GM23338 (cell line): ENCODE measurements around the gene MRPS27. TPM values are rescaled to one million over a fixed set of nuclear protein-coding genes. Genes with fewer than 3 reads are reported as not detected.

Experiments
- ATAC-seq: fragments of 200-7000 bp; cut with Tn5 transposase; 3 replicates; pipeline ENCODE4 v1.9.1; 2020
- DNase-seq: peaks from one replicate; pipeline ENCODE4 v3.0.0-alpha.2; 2015; ENCODE audit warnings: low spot score
- H2AFZ ChIP-seq: fragments of 200-600 bp; sonication (generic); 2 replicates; pipeline ENCODE4 v1.8.0; 2016; ENCODE audit warnings: antibody characterized with exemption, mild to moderate bottlenecking, moderate library complexity
- H3F3A ChIP-seq: fragments of 200-600 bp; sonication (generic); replicated peaks from 2 replicates; pipeline ENCODE4 v1.8.0; 2017; ENCODE audit warnings: antibody characterized with exemption, mixed run types, low read depth
- H3K27ac ChIP-seq: fragments of 200-600 bp; sonication (generic); 2 replicates; pipeline ENCODE4 v1.6.1; 2016; ENCODE audit warnings: low read depth
- H3K27me3 ChIP-seq: fragments of 200-600 bp; sonication (generic); 2 replicates; pipeline ENCODE4 v1.8.0; 2016; ENCODE audit warnings: mild to moderate bottlenecking, mixed run types, moderate library complexity; ENCODE audit not compliant: insufficient read depth
- H3K36me3 ChIP-seq: fragments of 200-600 bp; sonication (generic); 2 replicates; pipeline ENCODE4 v1.8.0; 2016; ENCODE audit warnings: mild to moderate bottlenecking; ENCODE audit not compliant: insufficient read depth
- H3K4me1 ChIP-seq: fragments of 200-600 bp; sonication (generic); 2 replicates; pipeline ENCODE4 v1.8.0; 2016; ENCODE audit warnings: mild to moderate bottlenecking, moderate library complexity; ENCODE audit not compliant: insufficient read depth
- H3K4me2 ChIP-seq: fragments of 200-600 bp; sonication (generic); 2 replicates; pipeline ENCODE4 v1.7.1; 2017; ENCODE audit warnings: mixed run types
- H3K4me3 ChIP-seq: fragments of 200-600 bp; sonication (generic); 2 replicates; pipeline ENCODE4 v1.6.1; 2016; ENCODE audit warnings: mixed run types
- H3K79me2 ChIP-seq: fragments of 200-600 bp; sonication (generic); replicated peaks from 2 replicates; pipeline ENCODE4 v1.8.0; 2017; ENCODE audit warnings: mild to moderate bottlenecking; ENCODE audit not compliant: insufficient read depth
- H3K9me2 ChIP-seq: fragments of 200-600 bp; sonication (generic); 2 replicates; pipeline ENCODE4 v1.8.0; 2017; ENCODE audit not compliant: insufficient read depth
- H4K20me1 ChIP-seq: fragments of 200-600 bp; sonication (generic); replicated peaks from 2 replicates; pipeline ENCODE4 v1.8.0; 2017; ENCODE audit warnings: mild to moderate bottlenecking; ENCODE audit not compliant: insufficient read depth
- H3K27ac Mint-ChIP-seq: 2 replicates; pipeline ENCODE4 v1.8.0; 2020; ENCODE audit warnings: inconsistent platforms, mild to moderate bottlenecking, moderate library complexity, mixed read lengths
- H3K27me3 Mint-ChIP-seq: 3 replicates; pipeline ENCODE4 v1.8.0; 2022; ENCODE audit warnings: low read depth, mild to moderate bottlenecking, moderate library complexity, mixed read lengths, inconsistent platforms; ENCODE audit not compliant: insufficient read depth, poor library complexity
- H3K36me3 Mint-ChIP-seq: 3 replicates; pipeline ENCODE4 v1.8.0; 2021; ENCODE audit warnings: low read depth, mild to moderate bottlenecking, inconsistent platforms, moderate library complexity, mixed read lengths
- H3K4me1 Mint-ChIP-seq: 3 replicates; pipeline ENCODE4 v1.8.0; 2020; ENCODE audit warnings: mild to moderate bottlenecking, inconsistent platforms, mixed read lengths
- H3K4me3 Mint-ChIP-seq: 3 replicates; pipeline ENCODE4 v1.8.0; 2021; ENCODE audit warnings: moderate library complexity, mild to moderate bottlenecking, inconsistent platforms, mixed read lengths
- H3K9me3 Mint-ChIP-seq: 3 replicates; pipeline ENCODE4 v1.8.0; 2020; ENCODE audit warnings: moderate library complexity, mild to moderate bottlenecking, inconsistent platforms, mixed read lengths
- CTCF ChIP-seq, 2 experiments: fragments of 200-600 bp in 1 of 2; sonication (generic) in 1 of 2; conservative IDR thresholded peaks; 2 replicates each; pipeline versions ENCODE4 v1.5.1 to v1.6.1; 2016 to 2017; ENCODE audit warnings: antibody characterized with exemption in 2 of 2, low read depth in 2 of 2, mild to moderate bottlenecking in 2 of 2, moderate library complexity in 1 of 2
- JUNB ChIP-seq: IDR thresholded peaks from one replicate; pipeline ENCODE4 v1.6.1; 2016; ENCODE audit warnings: antibody characterized with exemption; ENCODE audit not compliant: unreplicated experiment
- POLR2AphosphoS5 ChIP-seq: IDR thresholded peaks from 2 replicates; pipeline ENCODE4 v1.6.1; 2016; ENCODE audit warnings: antibody characterized with exemption, low read depth
- polyA plus RNA-seq: library from polyadenylated mRNA; unstranded; fragments of >200 nt; fragmentation: Nextera tagmentation; extraction: Ambion mirVana; gene quantifications from 2 replicates; pipeline ENCODE4 v1.2.1, GENCODE V29; 2016
- total RNA-seq: library from RNA; depleted of rRNA; stranded (reverse); fragments of >200 nt; shearing (Covaris generic); gene quantifications from 2 replicates; pipeline ENCODE4 v1.2.3, GENCODE V29; 2014
- TF ChIP-seq, protein P1 (sequence below): fragments of 250-450 bp; sonication (Bioruptor Pico); IDR thresholded peaks from 2 replicates; pipeline ENCODE4 v1.5.0; 2020; ENCODE audit warnings: mild to moderate bottlenecking, moderate library complexity
- TF ChIP-seq, protein P2 (sequence below): IDR thresholded peaks from 2 replicates; pipeline ENCODE4 v1.6.1; 2016; ENCODE audit warnings: antibody characterized with exemption

The MRPS27 gene
- total and polyA plus RNA-seq, 2 experiments from 2014 or later: 53.2 to 141 TPM

- peaks cover 21% of the 10 kb centered on the region for H3K4me1 ChIP-seq
- ATAC-seq (no peak), DNase-seq (no peak)
- H3K27me3 ChIP-seq: no peaks in the 10 kb centered on the region
- H3K4me3 ChIP-seq: no peak overlapping the region
- peaks cover 3% of the 10 kb centered on the region; the same call in 1 of the 2 replicates for H3K9me2 ChIP-seq
- Mint-ChIP-seq H3K4me1 (peaks cover 23% of the 10 kb centered on the region), H3K36me3 (peaks cover 50% of the 10 kb centered on the region), H3K4me3 (no peak overlapping the region), H3K9me3 (no peaks in the 10 kb centered on the region), H3K27ac (no peak overlapping the region), H3K27me3 (peaks cover 18% of the 10 kb centered on the region)
- 0 out of 2 replicates have a peak, but pooled peaks cover 2% of the 10 kb centered on the region for H3F3A ChIP-seq
- no peak overlapping the region for H3K27ac ChIP-seq
- no peaks in the 10 kb centered on the region for H4K20me1 ChIP-seq
- H3K36me3 ChIP-seq: peaks cover 18% of the 10 kb centered on the region
- TF ChIP-seq JUNB (no peak), CTCF (conservative IDR thresholded peaks at IDR 0.05; ENCODE audit: low read depth in 2 of 2) (no peak), POLR2AphosphoS5 (no peak)
- TF ChIP-seq, protein P1, sequence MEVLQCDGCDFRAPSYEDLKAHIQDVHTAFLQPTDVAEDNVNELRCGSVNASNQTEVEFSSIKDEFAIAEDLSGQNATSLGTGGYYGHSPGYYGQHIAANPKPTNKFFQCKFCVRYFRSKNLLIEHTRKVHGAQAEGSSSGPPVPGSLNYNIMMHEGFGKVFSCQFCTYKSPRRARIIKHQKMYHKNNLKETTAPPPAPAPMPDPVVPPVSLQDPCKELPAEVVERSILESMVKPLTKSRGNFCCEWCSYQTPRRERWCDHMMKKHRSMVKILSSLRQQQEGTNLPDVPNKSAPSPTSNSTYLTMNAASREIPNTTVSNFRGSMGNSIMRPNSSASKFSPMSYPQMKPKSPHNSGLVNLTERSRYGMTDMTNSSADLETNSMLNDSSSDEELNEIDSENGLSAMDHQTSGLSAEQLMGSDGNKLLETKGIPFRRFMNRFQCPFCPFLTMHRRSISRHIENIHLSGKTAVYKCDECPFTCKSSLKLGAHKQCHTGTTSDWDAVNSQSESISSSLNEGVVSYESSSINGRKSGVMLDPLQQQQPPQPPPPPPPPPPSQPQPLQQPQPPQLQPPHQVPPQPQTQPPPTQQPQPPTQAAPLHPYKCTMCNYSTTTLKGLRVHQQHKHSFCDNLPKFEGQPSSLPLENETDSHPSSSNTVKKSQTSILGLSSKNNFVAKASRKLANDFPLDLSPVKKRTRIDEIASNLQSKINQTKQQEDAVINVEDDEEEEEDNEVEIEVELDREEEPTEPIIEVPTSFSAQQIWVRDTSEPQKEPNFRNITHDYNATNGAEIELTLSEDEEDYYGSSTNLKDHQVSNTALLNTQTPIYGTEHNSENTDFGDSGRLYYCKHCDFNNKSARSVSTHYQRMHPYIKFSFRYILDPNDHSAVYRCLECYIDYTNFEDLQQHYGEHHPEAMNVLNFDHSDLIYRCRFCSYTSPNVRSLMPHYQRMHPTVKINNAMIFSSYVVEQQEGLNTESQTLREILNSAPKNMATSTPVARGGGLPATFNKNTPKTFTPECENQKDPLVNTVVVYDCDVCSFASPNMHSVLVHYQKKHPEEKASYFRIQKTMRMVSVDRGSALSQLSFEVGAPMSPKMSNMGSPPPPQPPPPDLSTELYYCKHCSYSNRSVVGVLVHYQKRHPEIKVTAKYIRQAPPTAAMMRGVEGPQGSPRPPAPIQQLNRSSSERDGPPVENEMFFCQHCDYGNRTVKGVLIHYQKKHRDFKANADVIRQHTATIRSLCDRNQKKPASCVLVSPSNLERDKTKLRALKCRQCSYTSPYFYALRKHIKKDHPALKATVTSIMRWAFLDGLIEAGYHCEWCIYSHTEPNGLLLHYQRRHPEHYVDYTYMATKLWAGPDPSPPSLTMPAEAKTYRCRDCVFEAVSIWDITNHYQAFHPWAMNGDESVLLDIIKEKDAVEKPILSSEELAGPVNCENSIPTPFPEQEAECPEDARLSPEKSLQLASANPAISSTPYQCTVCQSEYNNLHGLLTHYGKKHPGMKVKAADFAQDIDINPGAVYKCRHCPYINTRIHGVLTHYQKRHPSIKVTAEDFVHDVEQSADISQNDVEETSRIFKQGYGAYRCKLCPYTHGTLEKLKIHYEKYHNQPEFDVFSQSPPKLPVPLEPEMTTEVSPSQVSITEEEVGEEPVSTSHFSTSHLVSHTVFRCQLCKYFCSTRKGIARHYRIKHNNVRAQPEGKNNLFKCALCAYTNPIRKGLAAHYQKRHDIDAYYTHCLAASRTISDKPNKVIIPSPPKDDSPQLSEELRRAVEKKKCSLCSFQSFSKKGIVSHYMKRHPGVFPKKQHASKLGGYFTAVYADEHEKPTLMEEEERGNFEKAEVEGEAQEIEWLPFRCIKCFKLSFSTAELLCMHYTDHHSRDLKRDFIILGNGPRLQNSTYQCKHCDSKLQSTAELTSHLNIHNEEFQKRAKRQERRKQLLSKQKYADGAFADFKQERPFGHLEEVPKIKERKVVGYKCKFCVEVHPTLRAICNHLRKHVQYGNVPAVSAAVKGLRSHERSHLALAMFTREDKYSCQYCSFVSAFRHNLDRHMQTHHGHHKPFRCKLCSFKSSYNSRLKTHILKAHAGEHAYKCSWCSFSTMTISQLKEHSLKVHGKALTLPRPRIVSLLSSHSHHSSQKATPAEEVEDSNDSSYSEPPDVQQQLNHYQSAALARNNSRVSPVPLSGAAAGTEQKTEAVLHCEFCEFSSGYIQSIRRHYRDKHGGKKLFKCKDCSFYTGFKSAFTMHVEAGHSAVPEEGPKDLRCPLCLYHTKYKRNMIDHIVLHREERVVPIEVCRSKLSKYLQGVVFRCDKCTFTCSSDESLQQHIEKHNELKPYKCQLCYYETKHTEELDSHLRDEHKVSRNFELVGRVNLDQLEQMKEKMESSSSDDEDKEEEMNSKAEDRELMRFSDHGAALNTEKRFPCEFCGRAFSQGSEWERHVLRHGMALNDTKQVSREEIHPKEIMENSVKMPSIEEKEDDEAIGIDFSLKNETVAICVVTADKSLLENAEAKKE (CRISPR knock-in tag): no peak
- TF ChIP-seq, protein P2, sequence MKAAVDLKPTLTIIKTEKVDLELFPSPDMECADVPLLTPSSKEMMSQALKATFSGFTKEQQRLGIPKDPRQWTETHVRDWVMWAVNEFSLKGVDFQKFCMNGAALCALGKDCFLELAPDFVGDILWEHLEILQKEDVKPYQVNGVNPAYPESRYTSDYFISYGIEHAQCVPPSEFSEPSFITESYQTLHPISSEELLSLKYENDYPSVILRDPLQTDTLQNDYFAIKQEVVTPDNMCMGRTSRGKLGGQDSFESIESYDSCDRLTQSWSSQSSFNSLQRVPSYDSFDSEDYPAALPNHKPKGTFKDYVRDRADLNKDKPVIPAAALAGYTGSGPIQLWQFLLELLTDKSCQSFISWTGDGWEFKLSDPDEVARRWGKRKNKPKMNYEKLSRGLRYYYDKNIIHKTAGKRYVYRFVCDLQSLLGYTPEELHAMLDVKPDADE: no peak
- H2AFZ ChIP-seq: no peak overlapping the region
- H3K4me2 ChIP-seq: no peak overlapping the region
- H3K79me2 ChIP-seq: peaks cover 16% of the 10 kb centered on the region
These were observed 134.3 kb downstream of the MRPS27 start for GRCh38 chr5:72185496-72186329.
